ENCODE measurements around the gene TGFBR3L. TPM values are rescaled to one million over a fixed set of nuclear protein-coding genes. Genes with fewer than 3 reads are reported as not detected.
A peak's percentile ranks its signal among the peaks of the same experiment; 100 is the strongest.
"Not testable (repeated sequence)": the region's sequence is repeated elsewhere in the genome, so short reads cannot be mapped to it uniquely, and the experiment has no call there.

The TGFBR3L gene
- total RNA-seq, 1 donor from 2014 or later: 11.2 TPM

DNA sequence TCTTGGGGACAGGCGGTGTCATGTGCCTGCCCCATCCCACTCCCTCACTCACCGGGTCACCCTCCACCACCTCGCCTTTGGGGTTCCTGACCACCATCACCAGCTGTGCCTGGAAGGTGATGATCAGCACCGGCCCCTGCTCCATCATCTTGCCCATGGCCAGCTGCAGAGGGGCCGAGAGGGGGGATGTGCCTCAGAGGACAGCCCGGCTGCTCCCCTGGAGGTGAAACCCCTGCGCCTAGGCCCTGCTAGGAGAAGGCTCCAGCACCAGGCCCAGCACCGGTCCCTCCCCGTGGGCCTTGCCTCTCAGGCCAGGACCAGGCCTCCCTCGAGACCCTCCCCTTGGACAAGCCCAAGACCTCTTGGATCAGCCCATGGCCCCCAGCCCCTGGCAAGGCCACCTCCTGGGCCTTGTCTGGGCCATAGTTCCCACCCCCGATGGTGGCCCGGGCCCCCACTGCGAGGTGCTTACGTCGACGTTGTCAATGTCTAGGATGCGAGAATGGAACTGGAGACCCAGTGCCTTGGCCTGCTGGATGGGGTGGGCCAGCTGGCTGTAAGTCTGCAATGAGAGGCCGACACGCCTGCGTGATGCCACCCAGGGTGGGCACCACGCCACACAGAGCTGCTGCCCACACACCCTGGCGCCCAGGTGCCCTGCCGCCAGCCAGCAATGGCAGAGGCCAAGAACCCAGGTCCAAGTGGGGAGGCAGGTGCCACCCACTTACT is 13.1 kb downstream of the TGFBR3L start:
- TF ChIP-seq CTCF (IDR thresholded peaks at IDR 0.05): no peak
- Mint-ChIP-seq H3K27ac (ENCODE audit: unreplicated experiment) (peak overlapping the region; percentile 100), H3K4me3 (ENCODE audit: unreplicated experiment) (no peak overlapping the region), H3K4me1 (ENCODE audit: low read depth) (peaks cover 36% of the 10 kb centered on the region), H3K36me3 (ENCODE audit: low read depth) (peaks cover 2% of the 10 kb centered on the region), H3K27me3 (ENCODE audit: low read depth) (no peaks in the 10 kb centered on the region), H3K9me3 (ENCODE audit: low read depth) (no peaks in the 10 kb centered on the region)
- peak; percentile 92 for DNase-seq (ENCODE audit: low spot score)

DNA sequence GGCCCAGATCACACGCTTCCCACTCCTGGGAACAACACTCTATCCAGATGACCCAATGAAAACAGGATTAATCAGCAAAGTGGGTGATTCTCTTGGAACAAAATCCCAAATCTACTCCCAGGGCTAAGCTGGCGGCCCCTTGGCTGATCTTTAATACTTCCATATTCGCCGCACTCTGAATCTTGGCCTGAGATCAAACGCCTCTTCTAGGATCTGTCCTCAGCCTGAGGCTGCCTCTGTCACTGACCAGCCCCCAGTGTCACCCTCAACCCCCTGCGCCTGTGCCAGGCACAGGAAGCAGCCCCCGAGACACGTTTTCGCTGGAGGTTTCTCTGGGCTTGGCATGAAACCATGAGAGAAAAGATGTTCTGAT is 13.7 kb downstream of the TGFBR3L start:
- Mint-ChIP-seq H3K4me1 (ENCODE audit: low read depth) (peaks cover 32% of the 10 kb centered on the region), H3K9me3 (ENCODE audit: low read depth) (no peaks in the 10 kb centered on the region), H3K4me3 (ENCODE audit: unreplicated experiment) (peak overlapping the region; percentile 60), H3K27ac (ENCODE audit: unreplicated experiment) (peak overlapping the region; percentile 100), H3K27me3 (ENCODE audit: low read depth) (no peaks in the 10 kb centered on the region), H3K36me3 (ENCODE audit: low read depth) (peaks cover 2% of the 10 kb centered on the region)
- no peak for TF ChIP-seq CTCF (IDR thresholded peaks at IDR 0.05)
- no peak for DNase-seq (ENCODE audit: low spot score)

GRCh38 chr19:7928741-7929701 is 14.4 kb downstream of the TGFBR3L start:
- Mint-ChIP-seq H3K4me1 (ENCODE audit: low read depth) (peaks cover 31% of the 10 kb centered on the region), H3K9me3 (ENCODE audit: low read depth) (no peaks in the 10 kb centered on the region), H3K27me3 (ENCODE audit: low read depth) (no peaks in the 10 kb centered on the region), H3K27ac (ENCODE audit: unreplicated experiment) (peak overlapping the region; percentile 100), H3K36me3 (ENCODE audit: low read depth) (peaks cover 2% of the 10 kb centered on the region), H3K4me3 (ENCODE audit: unreplicated experiment) (peak overlapping the region; percentile 60)
- DNase-seq (ENCODE audit: low spot score): peak; percentile 84
- TF ChIP-seq CTCF (IDR thresholded peaks at IDR 0.05): peak; percentile 70

DNA sequence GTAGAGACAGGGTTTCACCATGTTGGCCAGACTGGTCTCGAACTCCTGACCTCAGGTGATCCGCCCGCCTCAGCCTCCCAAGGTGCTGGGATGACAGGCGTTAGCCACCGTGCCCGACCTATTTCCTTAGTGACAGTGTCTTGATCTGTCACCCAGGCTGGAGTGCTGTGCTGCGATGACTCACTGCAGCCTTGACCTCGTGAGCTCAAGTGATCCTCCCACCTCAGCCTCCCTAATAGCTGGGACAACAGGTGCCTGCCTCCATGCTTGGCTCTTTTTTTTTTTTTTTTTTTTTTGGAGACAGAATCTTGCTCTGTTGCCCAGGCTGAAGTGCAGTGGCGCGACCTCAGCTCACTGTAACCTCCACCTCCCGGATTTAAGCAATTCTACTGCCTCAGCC is 15.4 kb downstream of the TGFBR3L start:
- DNase-seq (ENCODE audit: low spot score); H3K36me3 Mint-ChIP-seq (ENCODE audit: low read depth); H3K4me3 Mint-ChIP-seq (ENCODE audit: unreplicated experiment); H3K9me3 Mint-ChIP-seq (ENCODE audit: low read depth); H3K27me3 Mint-ChIP-seq (ENCODE audit: low read depth): not testable (repeated sequence)
- Mint-ChIP-seq H3K27ac (ENCODE audit: unreplicated experiment) (peak overlapping the region; percentile 100), H3K4me1 (ENCODE audit: low read depth) (peaks cover 28% of the 10 kb centered on the region)

DNA sequence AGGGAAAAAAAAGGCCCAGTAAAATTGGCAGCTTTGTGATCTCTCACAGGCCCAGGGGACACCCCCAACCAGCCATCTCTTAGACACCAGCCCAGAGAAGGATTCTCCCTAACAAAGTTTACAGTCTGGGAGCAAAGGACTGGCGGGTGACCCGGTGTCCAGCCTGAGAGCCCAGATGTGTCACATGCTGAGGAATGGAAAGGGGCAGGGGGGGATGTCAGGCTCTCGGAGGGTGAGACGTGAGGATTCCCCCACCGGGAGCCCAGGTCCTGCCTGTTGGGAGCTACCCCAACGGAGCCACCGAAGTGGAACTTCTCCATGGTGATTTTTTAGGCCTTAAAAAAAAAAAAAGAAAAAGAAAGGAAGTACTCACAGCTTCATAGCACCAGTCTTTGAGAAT is 16.1 kb downstream of the TGFBR3L start:
- TF ChIP-seq CTCF (IDR thresholded peaks at IDR 0.05): no peak
- Mint-ChIP-seq H3K4me1 (ENCODE audit: low read depth) (peaks cover 28% of the 10 kb centered on the region), H3K27me3 (ENCODE audit: low read depth) (no peaks in the 10 kb centered on the region), H3K9me3 (ENCODE audit: low read depth) (no peaks in the 10 kb centered on the region), H3K36me3 (ENCODE audit: low read depth) (peaks cover 9% of the 10 kb centered on the region), H3K27ac (ENCODE audit: unreplicated experiment) (peak overlapping the region; percentile 100), H3K4me3 (ENCODE audit: unreplicated experiment) (no peak overlapping the region)
- DNase-seq (ENCODE audit: low spot score): no peak

Data from chondrocyte (in vitro differentiated cells).